GM15510 (cell line): ENCODE data around the gene PHACTR1.

Experiments used
- POLR2A ChIP-seq: IDR thresholded peaks from 3 replicates; pipeline ENCODE4 v1.6.1; 2011; ENCODE audit warnings: borderline replicate concordance; ENCODE audit not compliant: insufficient read length; ENCODE audit errors: extremely low read depth

The PHACTR1 gene

GRCh38 chr6:12962987-12963386 lies 246.4 kb downstream of the PHACTR1 start:
- no peak for TF ChIP-seq POLR2A

GRCh38 chr6:12963567-12963966 lies 247.0 kb downstream of the PHACTR1 start:
- no peak for TF ChIP-seq POLR2A

GRCh38 chr6:12967686-12968085 lies 251.1 kb downstream of the PHACTR1 start:
- no peak for TF ChIP-seq POLR2A

GRCh38 chr6:12968290-12968689 lies 251.7 kb downstream of the PHACTR1 start:
- TF ChIP-seq POLR2A = no peak

DNA sequence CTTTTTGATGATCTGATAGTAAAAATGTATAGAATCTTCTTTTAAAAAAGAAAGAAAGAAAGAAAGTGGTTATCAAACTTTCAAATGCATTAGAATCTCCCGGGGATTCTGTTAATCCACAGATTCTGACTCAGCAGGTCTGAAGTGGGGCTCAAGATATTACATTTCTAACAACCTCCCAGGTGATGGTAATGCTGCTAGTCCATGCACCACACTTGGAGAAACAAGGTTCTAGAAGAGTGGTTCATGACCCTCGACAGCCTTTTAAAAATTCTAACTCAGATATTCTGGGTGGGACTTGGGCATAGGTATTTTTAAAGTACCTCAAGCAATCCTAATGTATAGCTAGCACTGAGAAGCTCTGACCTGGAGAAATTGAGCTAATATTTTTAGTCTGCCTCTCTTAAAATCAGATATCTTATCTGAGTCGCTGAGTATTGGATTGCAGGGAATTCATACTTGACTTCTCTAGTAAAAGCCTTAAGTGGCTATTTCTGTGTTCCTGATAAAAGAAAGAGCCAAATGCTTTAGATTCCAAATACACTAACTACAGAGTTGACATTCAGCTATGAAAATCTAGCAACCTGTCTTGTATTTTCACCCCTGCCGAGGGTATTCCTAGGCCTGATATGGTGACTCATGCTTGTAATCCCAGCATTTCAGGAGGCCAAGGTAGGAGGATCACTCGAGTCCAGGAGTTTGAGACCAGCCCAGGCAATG lies 252.4 kb downstream of the PHACTR1 start:
- TF ChIP-seq POLR2A = no peak

DNA sequence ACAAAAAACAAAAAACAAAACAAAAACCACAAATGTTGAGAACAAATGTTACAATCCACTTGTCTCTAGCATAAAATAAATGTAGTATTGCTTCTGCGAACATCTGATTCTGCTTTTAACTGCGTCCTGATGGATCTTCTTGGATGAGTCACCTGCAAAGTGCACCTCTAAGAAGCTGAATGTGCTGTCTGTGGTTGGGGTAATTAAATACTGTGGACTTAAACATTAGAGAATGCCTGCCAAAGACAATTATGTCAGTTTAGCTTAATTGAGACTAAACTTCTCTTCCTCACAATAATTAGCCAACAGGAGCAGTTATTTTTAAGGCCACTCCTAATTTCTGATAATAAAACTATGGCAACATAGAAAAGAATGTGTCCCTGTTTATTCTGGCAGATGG lies 253.4 kb downstream of the PHACTR1 start:
- no peak for TF ChIP-seq POLR2A

GRCh38 chr6:12973386-12973785 lies 256.8 kb downstream of the PHACTR1 start:
- TF ChIP-seq POLR2A = no peak

DNA sequence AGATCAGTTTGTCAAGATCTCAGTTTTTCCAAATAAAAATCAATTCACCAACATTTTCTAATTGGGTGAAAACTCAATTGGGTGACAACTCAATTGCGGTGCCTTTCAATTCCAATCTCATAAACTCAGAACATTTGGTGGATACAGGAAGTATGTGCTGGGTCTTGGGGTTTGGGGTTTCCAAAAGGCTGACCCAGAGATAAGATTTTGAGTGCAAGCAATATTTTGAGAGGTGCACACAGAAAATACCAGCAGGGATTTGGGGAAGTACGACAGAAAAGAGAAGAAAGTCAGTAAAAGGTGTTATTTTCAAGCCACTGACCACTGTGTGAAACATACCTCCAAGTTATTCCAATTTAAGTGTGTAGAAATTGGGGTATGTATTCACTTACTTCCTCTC lies 258.0 kb downstream of the PHACTR1 start:
- TF ChIP-seq POLR2A = no peak

DNA sequence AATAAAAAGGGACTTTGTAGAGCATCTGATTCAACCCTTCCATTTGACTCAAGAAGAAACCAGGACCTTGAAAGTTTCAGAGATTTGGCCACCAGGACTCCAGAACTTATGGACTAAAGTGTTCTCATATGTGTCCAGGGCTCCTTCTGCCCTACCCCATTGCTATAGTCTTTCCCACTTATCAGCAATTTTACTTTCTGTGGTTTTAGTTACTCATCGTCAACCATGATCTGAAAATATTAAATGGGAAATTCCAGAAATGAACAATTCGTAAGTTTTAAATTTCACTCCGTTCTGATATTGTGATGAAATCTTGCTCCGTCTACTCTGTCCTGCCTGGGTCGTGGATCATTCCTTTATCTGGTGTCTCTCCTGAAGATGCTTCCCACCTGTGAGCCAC lies 259.8 kb downstream of the PHACTR1 start:
- TF ChIP-seq POLR2A = no peak

DNA sequence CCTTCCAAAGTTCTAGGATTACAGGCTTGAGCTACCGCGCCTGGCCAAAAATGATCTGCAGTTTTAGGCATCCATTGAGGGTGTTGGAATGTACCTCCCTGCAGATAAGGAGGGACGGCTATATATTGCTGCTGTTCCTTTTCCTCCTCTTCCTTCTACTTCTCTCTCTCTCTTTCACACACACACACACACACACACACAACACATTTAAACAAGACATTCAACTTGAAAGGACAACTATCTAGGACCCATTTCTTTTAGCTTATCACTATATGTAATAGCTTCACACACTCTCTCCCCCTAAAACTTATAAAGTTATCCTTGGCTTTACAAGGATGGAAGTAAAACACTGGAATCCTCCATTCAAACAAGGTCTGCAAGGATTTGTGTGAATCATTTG lies 260.6 kb downstream of the PHACTR1 start:
- TF ChIP-seq POLR2A = no peak

GRCh38 chr6:12977806-12978205 lies 261.2 kb downstream of the PHACTR1 start:
- no peak for TF ChIP-seq POLR2A

GRCh38 chr6:12980741-12981140 lies 264.2 kb downstream of the PHACTR1 start:
- no peak for TF ChIP-seq POLR2A

DNA sequence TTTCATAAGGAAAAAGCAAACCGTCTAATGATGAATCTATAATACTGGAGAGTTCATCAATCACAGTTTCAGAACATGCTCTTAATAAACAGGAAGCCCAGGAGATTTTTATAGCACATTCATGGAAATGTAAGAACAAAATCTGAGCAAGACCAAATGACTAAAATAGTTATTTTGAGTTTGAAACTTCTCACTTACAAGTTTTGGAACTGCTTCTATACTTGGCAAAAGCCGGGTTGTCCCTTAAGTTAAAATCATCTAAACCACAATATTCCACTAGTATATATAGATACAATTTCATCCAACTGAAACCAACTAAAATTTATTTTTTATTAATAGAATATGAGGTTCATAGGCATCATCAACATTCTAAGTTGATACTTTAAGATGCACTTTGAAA lies 268.2 kb downstream of the PHACTR1 start:
- no peak for TF ChIP-seq POLR2A

DNA sequence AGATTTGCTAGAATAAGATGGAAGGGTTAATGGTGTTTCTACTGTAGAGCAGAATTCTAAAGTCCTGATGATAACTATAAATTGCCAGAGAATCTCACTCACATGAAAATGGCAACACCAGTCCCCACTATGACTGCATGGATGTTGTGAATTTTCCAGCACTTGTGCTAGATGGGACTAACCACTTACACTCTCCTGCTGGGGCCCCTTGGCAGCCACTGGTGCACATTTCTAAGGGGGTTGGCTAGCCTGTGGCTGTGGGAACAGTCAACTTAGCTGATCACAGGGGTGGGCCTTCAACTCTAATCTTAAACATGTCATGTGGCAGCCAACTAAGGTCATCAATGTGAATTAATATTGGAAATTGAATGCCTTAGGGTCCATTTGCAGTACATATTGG lies 271.2 kb downstream of the PHACTR1 start:
- no peak for TF ChIP-seq POLR2A

- TF ChIP-seq POLR2A = no peak
Observed at GRCh38 chr6:12990162-12990561, 273.6 kb downstream of the PHACTR1 start.

GRCh38 chr6:12991435-12991834 lies 274.9 kb downstream of the PHACTR1 start:
- TF ChIP-seq POLR2A = no peak

DNA sequence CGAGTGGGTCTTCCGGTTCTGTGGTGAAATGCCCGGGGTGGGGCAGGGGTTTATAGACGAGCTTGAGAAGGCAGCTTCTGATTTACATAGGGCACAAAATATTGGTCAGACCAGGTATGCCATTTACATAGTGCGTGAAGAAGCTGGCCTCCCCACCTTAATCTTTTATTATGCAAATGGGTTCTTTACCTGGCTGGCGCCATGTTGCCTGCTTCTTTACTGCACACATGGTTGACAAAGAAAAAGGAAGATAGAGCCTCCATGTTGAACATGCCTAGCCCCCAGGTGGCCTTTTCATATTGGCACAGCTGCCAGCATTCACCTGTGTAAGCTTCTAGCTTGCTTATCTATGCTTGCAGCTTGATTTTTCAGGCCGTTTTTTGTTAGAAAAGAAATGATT lies 276.2 kb downstream of the PHACTR1 start:
- no peak for TF ChIP-seq POLR2A
